B cell (primary cell): Measurements from ENCODE around the gene POLR1D. TPM values are rescaled to one million over a fixed set of nuclear protein-coding genes. Genes with fewer than 3 reads are reported as not detected.
A peak's percentile ranks its signal among the peaks of the same experiment; 100 is the strongest.

Experiments
- ATAC-seq: fragments of 200-7000 bp; cut with Tn5 transposase; one replicate; pipeline ENCODE4 v1.10.0; 2021; ENCODE audit warnings: low read depth, mild to moderate bottlenecking, moderate number of reproducible peaks, moderate library complexity
- CTCF ChIA-PET: fragments of 350-600 bp; sonication (Branson Sonifier 250); formaldehyde crosslinking; loops from one replicate; lab custom pipeline; 2021; ENCODE audit warnings: antibody characterized with exemption, inconsistent platforms; lab: Charles Lee
- POLR2A ChIA-PET: fragments of 350-600 bp; sonication (Branson Sonifier 250); formaldehyde crosslinking; loops from one replicate; lab custom pipeline; 2021; ENCODE audit warnings: antibody characterized with exemption; lab: Charles Lee
- DNase-seq: peaks from one replicate; pipeline ENCODE4 v3.0.0; 2013
- H2AFZ ChIP-seq: 2 replicates; pipeline ENCODE4 v1.6.1; 2012; ENCODE audit warnings: mild to moderate bottlenecking, low read depth, low read length; ENCODE audit not compliant: insufficient read depth, poor library complexity, severe bottlenecking
- H3K27ac ChIP-seq, 2 donors: 1 replicate in 1 of 2; 2 replicates in 1 of 2; pipeline ENCODE4 v1.5.1; 2012 to 2013; ENCODE audit warnings: low read length in 2 of 2, mild to moderate bottlenecking in 2 of 2, moderate library complexity in 1 of 2
- H3K27me3 ChIP-seq, 4 experiments: fragments of 200-600 bp in 1 of 4; sonication (generic) in 1 of 4; replicated peaks in 1 of 4; 1 replicate in 2 of 4; 2 replicates in 2 of 4; pipeline versions ENCODE4 v1.6.1 to v1.7.0; 2013 to 2016; ENCODE audit warnings: low read length in 3 of 4, mild to moderate bottlenecking in 2 of 4, mixed read lengths in 1 of 4, moderate library complexity in 1 of 4; ENCODE audit not compliant: insufficient read depth in 4 of 4, control insufficient read depth in 3 of 4; ENCODE audit errors: control extremely low read depth in 1 of 4
- H3K36me3 ChIP-seq, 2 experiments: replicated peaks in 1 of 2; 1 replicate in 1 of 2; 2 replicates in 1 of 2; pipeline versions ENCODE4 v1.6.1 to v1.7.1; 2013; ENCODE audit warnings: low read length in 1 of 2; ENCODE audit not compliant: insufficient read depth in 2 of 2, control insufficient read depth in 1 of 2; ENCODE audit errors: control extremely low read depth in 1 of 2, extremely low read depth in 1 of 2
- H3K4me1 ChIP-seq, 2 donors: fragments of 200-600 bp in 1 of 2; sonication (generic) in 1 of 2; 1 replicate in 1 of 2; 2 replicates in 1 of 2; pipeline versions ENCODE4 v1.5.1 to v1.6.1; 2013 to 2017; ENCODE audit warnings: low read length in 2 of 2; ENCODE audit not compliant: control insufficient read depth in 2 of 2, insufficient read depth in 2 of 2
- H3K4me2 ChIP-seq: replicated peaks from 2 replicates; pipeline ENCODE3; 2012; ENCODE audit warnings: mild to moderate bottlenecking, low read depth, low read length; ENCODE audit not compliant: poor library complexity, severe bottlenecking
- H3K4me3 ChIP-seq, 5 experiments: fragments of 200-600 bp in 1 of 5; sonication (generic) in 1 of 5; 1 replicate in 3 of 5; 2 replicates in 2 of 5; pipeline versions ENCODE4 v1.5.1 to v1.7.0; 2011 to 2016; ENCODE audit warnings: low read length in 4 of 5, mild to moderate bottlenecking in 4 of 5, low read depth in 2 of 5, control low read depth in 1 of 5, moderate library complexity in 1 of 5; ENCODE audit not compliant: insufficient read depth in 1 of 5; ENCODE audit errors: control extremely low read depth in 1 of 5, extremely low read depth in 1 of 5
- H3K79me2 ChIP-seq: fragments of 200-600 bp; sonication (generic); one replicate; pipeline ENCODE4 v1.6.0; 2016; ENCODE audit warnings: low read length; ENCODE audit not compliant: control insufficient read depth, insufficient read depth
- H3K9ac ChIP-seq: fragments of 200-600 bp; sonication (generic); 2 replicates; pipeline ENCODE4 v1.6.1; 2017; ENCODE audit warnings: mild to moderate bottlenecking, low read length, moderate library complexity
- H3K9me3 ChIP-seq, 3 donors: one replicate each; pipeline versions ENCODE4 v1.6.1 to v1.7.1; 2013; ENCODE audit warnings: low read length in 2 of 3; ENCODE audit not compliant: control insufficient read depth in 2 of 3, insufficient read depth in 1 of 3; ENCODE audit errors: control extremely low read depth in 1 of 3
- H4K20me1 ChIP-seq: 2 replicates; pipeline ENCODE4 v1.6.0; 2012; ENCODE audit warnings: mild to moderate bottlenecking, low read length; ENCODE audit not compliant: insufficient read depth, control insufficient read depth, poor library complexity, severe bottlenecking
- H3K27ac Mint-ChIP-seq: one replicate; pipeline ENCODE4 v1.8.0; 2021; ENCODE audit warnings: mixed read lengths
- H3K27me3 Mint-ChIP-seq: one replicate; pipeline ENCODE4 v1.8.0; 2021; ENCODE audit warnings: mixed read lengths
- H3K4me1 Mint-ChIP-seq: one replicate; pipeline ENCODE4 v1.8.0; 2021; ENCODE audit warnings: mixed read lengths
- H3K4me3 Mint-ChIP-seq: one replicate; pipeline ENCODE4 v1.8.0; 2021; ENCODE audit warnings: mixed read lengths
- H3K9me3 Mint-ChIP-seq: one replicate; pipeline ENCODE4 v1.8.0; 2022; ENCODE audit warnings: mixed read lengths; ENCODE audit not compliant: insufficient read depth
- EZH2 ChIP-seq: IDR thresholded peaks from 2 replicates; pipeline ENCODE4 v1.6.1; 2012; ENCODE audit warnings: borderline replicate concordance, low read depth, mild to moderate bottlenecking, moderate library complexity, low read length; ENCODE audit not compliant: insufficient read depth, poor library complexity, severe bottlenecking
- WGBS: methylation state at CpG from one replicate; pipeline ENCODE4 v1.1.5; 2013; ENCODE audit warnings: missing lambda C conversion rate; ENCODE audit not compliant: insufficient coverage; 5-methylcytosine and 5-hydroxymethylcytosine counted together
- intact Hi-C: fragments of 100-400 bp; cut with micrococcal nuclease; formaldehyde crosslinking; loops from one replicate; pipeline ENCODE4 v1.10.0; 2022
- polyA plus RNA-seq: library from polyadenylated mRNA; depleted of rRNA; stranded (reverse); fragments of >200 nt; gene quantifications from 2 replicates; pipeline ENCODE4 v1.2.3, GENCODE V29; 2012
- total RNA-seq, 2 donors: library from RNA; stranded (reverse); fragments of 120-200 nt in 1 of 2; gene quantifications; 1 replicate in 1 of 2; 2 replicates in 1 of 2; pipeline versions ENCODE4 v1.2.3 to v1.2.4, GENCODE V29; 2013 to 2022
- TF ChIP-seq, protein P1 (sequence below): fragments of 200-600 bp; IDR thresholded peaks from one replicate; pipeline ENCODE4 v1.8.0; 2022; ENCODE audit warnings: antibody characterized with exemption, mild to moderate bottlenecking

POLR1D gene
- total and polyA plus RNA-seq, 2 donors (not counting 1 experiment from before 2014, with no cell fraction given): 130 to 144 TPM

- H3K4me3 ChIP-seq: peak within 1 kb of the TSS; percentile 77 to 92 (median 90)
- no peaks in the 10 kb centered on the region for H3K9me3 Mint-ChIP-seq
- H3K27me3 ChIP-seq: no peaks in the 10 kb centered on the region
- H3K4me1 Mint-ChIP-seq: peaks cover 62% of the 10 kb centered on the region
- H3K4me1 ChIP-seq: peaks cover 27 to 28% of the 10 kb centered on the region in 2 donors
- H4K20me1 ChIP-seq: peaks cover 56% of the 10 kb centered on the region
- no peaks in the 10 kb centered on the region for H3K27me3 Mint-ChIP-seq
- peak within 1 kb of the TSS; percentile 92 for H2AFZ ChIP-seq
- intact Hi-C loops: loop anchor here (1.0 to 10.0 kb wide), 11 partner anchors 26 to 1368 kb away; partner anchors contain the start of genes CDK8, MTIF3, POMP and RPL21
- under 1% methylated on average over 79 of the region's 79 CpGs for WGBS
- no peaks in the 10 kb centered on the region for H3K9me3 ChIP-seq
- ChIA-PET POLR2A (interaction anchor here (0.5 to 3.8 kb wide), 8 partner anchors 9 to 196 kb away, joined by 3 to 37 read pairs (median 4); partner anchors contain the start of genes GTF3A and MTIF3), CTCF (interaction anchor here (0.6 to 3.4 kb wide), 10 partner anchors 8 to 364 kb away, joined by 3 to 21 read pairs (median 5); partner anchors contain the start of genes GTF3A and MTIF3)
- peaks cover 90% of the 10 kb centered on the region for H3K79me2 ChIP-seq
- peak; percentile 96 for DNase-seq
- peak within 1 kb of the TSS; percentile 98 for H3K27ac ChIP-seq
- TF ChIP-seq, protein P1, sequence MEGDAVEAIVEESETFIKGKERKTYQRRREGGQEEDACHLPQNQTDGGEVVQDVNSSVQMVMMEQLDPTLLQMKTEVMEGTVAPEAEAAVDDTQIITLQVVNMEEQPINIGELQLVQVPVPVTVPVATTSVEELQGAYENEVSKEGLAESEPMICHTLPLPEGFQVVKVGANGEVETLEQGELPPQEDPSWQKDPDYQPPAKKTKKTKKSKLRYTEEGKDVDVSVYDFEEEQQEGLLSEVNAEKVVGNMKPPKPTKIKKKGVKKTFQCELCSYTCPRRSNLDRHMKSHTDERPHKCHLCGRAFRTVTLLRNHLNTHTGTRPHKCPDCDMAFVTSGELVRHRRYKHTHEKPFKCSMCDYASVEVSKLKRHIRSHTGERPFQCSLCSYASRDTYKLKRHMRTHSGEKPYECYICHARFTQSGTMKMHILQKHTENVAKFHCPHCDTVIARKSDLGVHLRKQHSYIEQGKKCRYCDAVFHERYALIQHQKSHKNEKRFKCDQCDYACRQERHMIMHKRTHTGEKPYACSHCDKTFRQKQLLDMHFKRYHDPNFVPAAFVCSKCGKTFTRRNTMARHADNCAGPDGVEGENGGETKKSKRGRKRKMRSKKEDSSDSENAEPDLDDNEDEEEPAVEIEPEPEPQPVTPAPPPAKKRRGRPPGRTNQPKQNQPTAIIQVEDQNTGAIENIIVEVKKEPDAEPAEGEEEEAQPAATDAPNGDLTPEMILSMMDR: no peak
- TF ChIP-seq EZH2: no peak
- peak within 1 kb of the TSS; percentile 92 for H3K27ac Mint-ChIP-seq
- peak within 1 kb of the TSS; percentile 91 for H3K9ac ChIP-seq
- peak within 1 kb of the TSS; percentile 93 for H3K4me3 Mint-ChIP-seq
- ATAC-seq: peak; percentile 83
- peaks cover 0 to 14% of the 10 kb centered on the region in 2 experiments for H3K36me3 ChIP-seq
- peak within 1 kb of the TSS; percentile 96 for H3K4me2 ChIP-seq
Measured at GRCh38 chr13:27620377-27621115, 1.1 kb upstream of the POLR1D start, which contains the start of gene LNX2. LNX2 (minus strand) TSS chr13:27620529; CDS start chr13:27581703, 38,826 bp downstream.

GRCh38 chr13:27621116-27621365 is 651 bp upstream of the POLR1D start:
- Histone ChIP-seq H3K9ac (peak overlapping the region; percentile 91), H3K27ac (peak overlapping the region; percentile 98), H3K36me3 (peaks cover 0 to 14% of the 10 kb centered on the region in 2 experiments), H2AFZ (peak overlapping the region; percentile 92), H3K27me3 (no peaks in the 10 kb centered on the region), H3K9me3 (no peaks in the 10 kb centered on the region), H4K20me1 (peaks cover 57% of the 10 kb centered on the region), H3K4me2 (peak overlapping the region; percentile 96), H3K4me3 (peak overlapping the region; percentile 77 to 92 (median 90)), H3K4me1 (peaks cover 27 to 28% of the 10 kb centered on the region in 2 donors), H3K79me2 (peaks cover 91% of the 10 kb centered on the region)
- peak overlapping the region; percentile 92 for H3K27ac Mint-ChIP-seq
- POLR2A ChIA-PET: interaction anchor here (0.6 to 3.8 kb wide), 5 partner anchors 9 to 196 kb away, joined by 3 to 37 read pairs (median 3); partner anchors contain the start of genes GTF3A and MTIF3
- ATAC-seq (no peak), DNase-seq (no peak)
- intact Hi-C loops: loop anchor here (1.0 to 10.0 kb wide), 7 partner anchors 26 to 1369 kb away; partner anchors contain the start of genes CDK8, POMP and USP12
- 0% methylated on average over 4 of the region's 8 CpGs for WGBS
- CTCF ChIA-PET: interaction anchor here (0.6 to 3.4 kb wide), 9 partner anchors 9 to 364 kb away, joined by 3 to 21 read pairs (median 5); partner anchors contain the start of genes GTF3A and MTIF3
- peaks cover 61% of the 10 kb centered on the region for H3K4me1 Mint-ChIP-seq
- no peaks in the 10 kb centered on the region for H3K9me3 Mint-ChIP-seq
- TF ChIP-seq EZH2: no peak
- TF ChIP-seq, protein P1: no peak
- H3K27me3 Mint-ChIP-seq: no peaks in the 10 kb centered on the region
- H3K4me3 Mint-ChIP-seq: peak overlapping the region; percentile 93
